Panc1 (cell line): ENCODE measurements around the gene LRP1B.

ENCODE experiments used
- CTCF ChIP-seq: fragments of 450-650 bp; IDR thresholded peaks from 2 replicates; pipeline ENCODE4 v1.5.1; 2017; ENCODE audit warnings: mild to moderate bottlenecking
- POLR2AphosphoS5 ChIP-seq: IDR thresholded peaks from 2 replicates; pipeline ENCODE4 v1.6.1; 2012; ENCODE audit warnings: mild to moderate bottlenecking, low read depth, low read length, moderate library complexity
- REST ChIP-seq, 2 experiments: IDR thresholded peaks; 2 replicates each; pipeline ENCODE4 v1.6.1; 2011 to 2012; ENCODE audit warnings: low read depth in 2 of 2, control low read depth in 1 of 2, low read length in 1 of 2, mild to moderate bottlenecking in 1 of 2, moderate library complexity in 1 of 2; ENCODE audit not compliant: insufficient read depth in 1 of 2

- TF ChIP-seq POLR2AphosphoS5 = no peak
- TF ChIP-seq CTCF = no peak
- no peak for TF ChIP-seq REST (IDR thresholded peaks at IDR 0.05; ENCODE audit: insufficient read depth in 1 of 2, low read depth in 2 of 2, low read length in 1 of 2)
Measured at GRCh38 chr2:142076317-142076716, 54.5 kb downstream of the LRP1B start.
